WTC11 (cell line): ENCODE measurements around the gene COPS9. TPM values are rescaled to one million over a fixed set of nuclear protein-coding genes. Genes with fewer than 3 reads are reported as not detected.

Source experiments
- ATAC-seq: fragments of 200-7000 bp; cut with Tn5 transposase; 2 replicates; pipeline ENCODE4 v1.10.0; 2021; ENCODE audit warnings: mild to moderate bottlenecking, moderate library complexity
- CTCF ChIA-PET: fragments of 300-600 bp; sonication (Branson Sonifier 250); formaldehyde crosslinking; loops from one replicate; lab custom pipeline; 2021; ENCODE audit warnings: antibody characterized with exemption; lab: Charles Lee
- POLR2A ChIA-PET: fragments of 350-600 bp; sonication (Branson Sonifier 250); formaldehyde crosslinking; loops from one replicate; lab custom pipeline; 2021; ENCODE audit warnings: antibody characterized with exemption; lab: Charles Lee
- DNase-seq: peaks from one replicate; pipeline ENCODE4 v3.0.0; 2021; ENCODE audit warnings: low spot score
- H3K27ac Mint-ChIP-seq: 2 replicates; pipeline ENCODE4 v1.8.0; 2021; ENCODE audit warnings: mixed read lengths
- H3K27me3 Mint-ChIP-seq: 2 replicates; pipeline ENCODE4 v1.8.0; 2021; ENCODE audit warnings: low read depth, mild to moderate bottlenecking, moderate library complexity, mixed read lengths
- H3K36me3 Mint-ChIP-seq: 2 replicates; pipeline ENCODE4 v1.8.0; 2021; ENCODE audit warnings: mixed read lengths
- H3K4me1 Mint-ChIP-seq: 2 replicates; pipeline ENCODE4 v1.8.0; 2022; ENCODE audit warnings: mixed read lengths
- H3K4me3 Mint-ChIP-seq: 2 replicates; pipeline ENCODE4 v1.8.0; 2021; ENCODE audit warnings: mild to moderate bottlenecking, moderate library complexity, mixed read lengths
- H3K9me3 Mint-ChIP-seq: 2 replicates; pipeline ENCODE4 v1.8.0; 2021; ENCODE audit warnings: mixed read lengths
- ARID4B ChIP-seq: sonication (generic); formaldehyde crosslinking; IDR thresholded peaks from 2 replicates; pipeline ENCODE4 v1.8.0; 2023; ENCODE audit warnings: missing genetic modification reagents, mild to moderate bottlenecking, borderline replicate concordance
- E2F4 ChIP-seq: sonication (generic); formaldehyde crosslinking; IDR thresholded peaks from 2 replicates; pipeline ENCODE4 v1.8.1; 2022; ENCODE audit warnings: low read depth, mild to moderate bottlenecking, moderate library complexity, missing genetic modification reagents, borderline replicate concordance
- ESRRA ChIP-seq: sonication (generic); formaldehyde crosslinking; IDR thresholded peaks from 2 replicates; pipeline ENCODE4 v1.8.1; 2022; ENCODE audit warnings: mild to moderate bottlenecking, missing genetic modification reagents, borderline replicate concordance
- FOXJ3 ChIP-seq: sonication (generic); formaldehyde crosslinking; IDR thresholded peaks from 2 replicates; pipeline ENCODE4 v1.9.0; 2021; ENCODE audit warnings: missing genetic modification reagents, mild to moderate bottlenecking, borderline replicate concordance
- FOXP1 ChIP-seq: sonication (generic); formaldehyde crosslinking; IDR thresholded peaks from 2 replicates; pipeline ENCODE4 v1.8.0; 2022; ENCODE audit warnings: missing genetic modification reagents, mild to moderate bottlenecking, moderate library complexity, borderline replicate concordance
- GABPB1 ChIP-seq: sonication (generic); formaldehyde crosslinking; IDR thresholded peaks from 2 replicates; pipeline ENCODE4 v1.8.1; 2023; ENCODE audit warnings: mild to moderate bottlenecking, missing genetic modification reagents
- JAZF1 ChIP-seq: fragments of 250-450 bp; sonication (Bioruptor Pico); IDR thresholded peaks from 2 replicates; pipeline ENCODE4 v1.9.0; 2021; ENCODE audit warnings: moderate library complexity, mild to moderate bottlenecking, inconsistent platforms
- MLX ChIP-seq: sonication (generic); formaldehyde crosslinking; IDR thresholded peaks from 2 replicates; pipeline ENCODE4 v1.8.1; 2023; ENCODE audit warnings: mild to moderate bottlenecking, missing genetic modification reagents, moderate library complexity
- MYBL2 ChIP-seq: sonication (generic); formaldehyde crosslinking; IDR thresholded peaks from 2 replicates; pipeline ENCODE4 v1.8.1; 2023; ENCODE audit warnings: mild to moderate bottlenecking, moderate library complexity, missing genetic modification reagents
- NR3C1 ChIP-seq: sonication (generic); formaldehyde crosslinking; conservative IDR thresholded peaks from 2 replicates; pipeline ENCODE4 v1.8.1; 2023; ENCODE audit warnings: low read depth, mild to moderate bottlenecking, missing genetic modification reagents
- RELA ChIP-seq: sonication (generic); formaldehyde crosslinking; IDR thresholded peaks from 2 replicates; pipeline ENCODE4 v1.8.1; 2022; ENCODE audit warnings: missing genetic modification reagents, mild to moderate bottlenecking, borderline replicate concordance
- TCF7 ChIP-seq: sonication (generic); formaldehyde crosslinking; IDR thresholded peaks from 2 replicates; pipeline ENCODE4 v1.8.0; 2022; ENCODE audit warnings: mild to moderate bottlenecking, low read depth, missing genetic modification reagents, moderate library complexity
- ZMAT4 ChIP-seq: fragments of 250-450 bp; sonication (Bioruptor Pico); IDR thresholded peaks from 2 replicates; pipeline ENCODE4 v1.9.0; 2021; ENCODE audit warnings: mild to moderate bottlenecking
- ZNF121 ChIP-seq: sonication (generic); formaldehyde crosslinking; IDR thresholded peaks from 2 replicates; pipeline ENCODE4 v1.8.0; 2023; ENCODE audit warnings: missing genetic modification reagents
- ZNF317 ChIP-seq: sonication (generic); formaldehyde crosslinking; IDR thresholded peaks from 2 replicates; pipeline ENCODE4 v1.8.1; 2023; ENCODE audit warnings: low read depth, mild to moderate bottlenecking, moderate library complexity, missing genetic modification reagents, borderline replicate concordance
- ZNF396 ChIP-seq: fragments of 250-450 bp; sonication (Bioruptor Pico); IDR thresholded peaks from 2 replicates; pipeline ENCODE4 v1.8.0; 2021; ENCODE audit warnings: mild to moderate bottlenecking, moderate library complexity, borderline replicate concordance
- total RNA-seq: library from RNA; stranded (reverse); gene quantifications from 3 replicates; pipeline ENCODE4 v1.2.3, GENCODE V29; 2021
- TF ChIP-seq, protein P1 (sequence below): sonication (generic); formaldehyde crosslinking; IDR thresholded peaks from 2 replicates; pipeline ENCODE4 v1.8.1; 2023; ENCODE audit warnings: mild to moderate bottlenecking, moderate library complexity, missing genetic modification reagents
- TF ChIP-seq, protein P2 (sequence below): sonication (generic); formaldehyde crosslinking; conservative IDR thresholded peaks from 2 replicates; pipeline ENCODE4 v1.8.1; 2023; ENCODE audit warnings: mild to moderate bottlenecking, low read depth, missing genetic modification reagents, moderate library complexity

COPS9 gene
- total RNA-seq, 1 experiment from 2014 or later, result 142 TPM

DNA sequence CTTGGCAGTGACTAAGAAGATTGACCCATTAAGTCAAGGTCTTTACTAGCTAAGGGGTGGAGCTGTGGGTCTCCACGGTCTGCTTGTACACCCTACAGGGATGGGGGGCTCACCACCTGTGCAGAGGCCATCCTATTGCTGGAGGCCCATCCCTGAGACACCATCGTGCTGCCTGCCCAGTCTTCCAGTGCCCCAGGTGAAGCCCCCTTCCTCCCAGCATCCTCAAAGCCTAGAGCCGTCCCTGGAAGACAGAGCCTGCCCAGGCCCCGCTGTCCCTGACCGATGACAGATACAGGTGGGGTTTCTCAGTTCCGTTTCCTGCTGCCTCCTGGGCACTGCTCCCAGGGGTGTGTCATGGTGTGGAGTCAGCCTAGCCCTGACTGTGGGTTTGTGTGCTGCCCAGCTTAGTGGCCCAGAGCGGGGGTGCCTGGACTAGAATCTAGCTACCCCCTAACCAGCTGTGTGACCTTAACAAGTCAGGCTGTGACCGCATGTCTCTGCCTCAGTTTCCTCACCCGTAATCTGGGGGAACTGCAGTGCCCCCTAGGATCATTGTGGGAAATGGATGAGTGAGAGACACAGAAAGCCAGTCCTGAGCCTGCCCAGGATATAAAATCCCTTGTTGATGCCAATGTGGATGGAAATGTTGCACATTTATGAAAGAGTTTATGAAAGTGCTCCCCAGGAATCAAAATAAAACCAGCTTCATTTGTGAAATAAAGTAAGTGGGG lies 2.3 kb upstream of the COPS9 start:
- Mint-ChIP-seq H3K4me3 (peak overlapping the region; percentile 24; the same call in 1 of the 2 replicates), H3K36me3 (peaks cover 7% of the 10 kb centered on the region; the same call in 1 of the 2 replicates)
- CTCF ChIA-PET, result interaction anchor here (3.8 kb wide), 1 partner anchor 78 kb away, joined by 51 read pairs; no protein-coding TSS in a partner anchor
- no peak for TF ChIP-seq ARID4B (CRISPR knock-in tag)
- no peak for TF ChIP-seq MYBL2
- no peak for TF ChIP-seq TCF7
- TF ChIP-seq GABPB1 (CRISPR knock-in tag), result no peak
- TF ChIP-seq FOXJ3, result no peak
- TF ChIP-seq MLX (CRISPR knock-in tag), result no peak
- TF ChIP-seq, protein P1, sequence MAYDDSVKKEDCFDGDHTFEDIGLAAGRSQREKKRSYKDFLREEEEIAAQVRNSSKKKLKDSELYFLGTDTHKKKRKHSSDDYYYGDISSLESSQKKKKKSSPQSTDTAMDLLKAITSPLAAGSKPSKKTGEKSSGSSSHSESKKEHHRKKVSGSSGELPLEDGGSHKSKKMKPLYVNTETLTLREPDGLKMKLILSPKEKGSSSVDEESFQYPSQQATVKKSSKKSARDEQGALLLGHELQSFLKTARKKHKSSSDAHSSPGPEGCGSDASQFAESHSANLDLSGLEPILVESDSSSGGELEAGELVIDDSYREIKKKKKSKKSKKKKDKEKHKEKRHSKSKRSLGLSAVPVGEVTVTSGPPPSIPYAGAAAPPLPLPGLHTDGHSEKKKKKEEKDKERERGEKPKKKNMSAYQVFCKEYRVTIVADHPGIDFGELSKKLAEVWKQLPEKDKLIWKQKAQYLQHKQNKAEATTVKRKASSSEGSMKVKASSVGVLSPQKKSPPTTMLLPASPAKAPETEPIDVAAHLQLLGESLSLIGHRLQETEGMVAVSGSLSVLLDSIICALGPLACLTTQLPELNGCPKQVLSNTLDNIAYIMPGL (CRISPR knock-in tag), result no peak
- no peak for TF ChIP-seq ZNF317 (CRISPR knock-in tag)
- TF ChIP-seq E2F4 (CRISPR knock-in tag), result no peak
- TF ChIP-seq FOXP1, result no peak
- no peak for TF ChIP-seq RELA (CRISPR knock-in tag)
- TF ChIP-seq ZMAT4 (CRISPR knock-in tag), result no peak
- TF ChIP-seq, protein P2, sequence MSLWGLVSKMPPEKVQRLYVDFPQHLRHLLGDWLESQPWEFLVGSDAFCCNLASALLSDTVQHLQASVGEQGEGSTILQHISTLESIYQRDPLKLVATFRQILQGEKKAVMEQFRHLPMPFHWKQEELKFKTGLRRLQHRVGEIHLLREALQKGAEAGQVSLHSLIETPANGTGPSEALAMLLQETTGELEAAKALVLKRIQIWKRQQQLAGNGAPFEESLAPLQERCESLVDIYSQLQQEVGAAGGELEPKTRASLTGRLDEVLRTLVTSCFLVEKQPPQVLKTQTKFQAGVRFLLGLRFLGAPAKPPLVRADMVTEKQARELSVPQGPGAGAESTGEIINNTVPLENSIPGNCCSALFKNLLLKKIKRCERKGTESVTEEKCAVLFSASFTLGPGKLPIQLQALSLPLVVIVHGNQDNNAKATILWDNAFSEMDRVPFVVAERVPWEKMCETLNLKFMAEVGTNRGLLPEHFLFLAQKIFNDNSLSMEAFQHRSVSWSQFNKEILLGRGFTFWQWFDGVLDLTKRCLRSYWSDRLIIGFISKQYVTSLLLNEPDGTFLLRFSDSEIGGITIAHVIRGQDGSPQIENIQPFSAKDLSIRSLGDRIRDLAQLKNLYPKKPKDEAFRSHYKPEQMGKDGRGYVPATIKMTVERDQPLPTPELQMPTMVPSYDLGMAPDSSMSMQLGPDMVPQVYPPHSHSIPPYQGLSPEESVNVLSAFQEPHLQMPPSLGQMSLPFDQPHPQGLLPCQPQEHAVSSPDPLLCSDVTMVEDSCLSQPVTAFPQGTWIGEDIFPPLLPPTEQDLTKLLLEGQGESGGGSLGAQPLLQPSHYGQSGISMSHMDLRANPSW, result no peak
- TF ChIP-seq ESRRA, result no peak
- no peak for TF ChIP-seq ZNF121
- TF ChIP-seq NR3C1 (CRISPR knock-in tag), result no peak
- TF ChIP-seq ZNF396 (CRISPR knock-in tag), result no peak
- no peak for TF ChIP-seq JAZF1 (CRISPR knock-in tag)
- TF ChIP-seq, all 79 proteins: peak for 0
- Mint-ChIP-seq H3K4me1 (peaks cover 40% of the 10 kb centered on the region), H3K27ac (no peak overlapping the region), H3K27me3 (peaks cover 9% of the 10 kb centered on the region), H3K9me3 (no peaks in the 10 kb centered on the region)
- no peak for ATAC-seq
- POLR2A ChIA-PET, result no interaction called here
- no peak for DNase-seq
